ENCODE results near the gene ZNF595.
"Not testable (repeated sequence)": the region's sequence is repeated elsewhere in the genome, so short reads cannot be mapped to it uniquely, and the experiment has no call there.

ZNF595 gene

DNA sequence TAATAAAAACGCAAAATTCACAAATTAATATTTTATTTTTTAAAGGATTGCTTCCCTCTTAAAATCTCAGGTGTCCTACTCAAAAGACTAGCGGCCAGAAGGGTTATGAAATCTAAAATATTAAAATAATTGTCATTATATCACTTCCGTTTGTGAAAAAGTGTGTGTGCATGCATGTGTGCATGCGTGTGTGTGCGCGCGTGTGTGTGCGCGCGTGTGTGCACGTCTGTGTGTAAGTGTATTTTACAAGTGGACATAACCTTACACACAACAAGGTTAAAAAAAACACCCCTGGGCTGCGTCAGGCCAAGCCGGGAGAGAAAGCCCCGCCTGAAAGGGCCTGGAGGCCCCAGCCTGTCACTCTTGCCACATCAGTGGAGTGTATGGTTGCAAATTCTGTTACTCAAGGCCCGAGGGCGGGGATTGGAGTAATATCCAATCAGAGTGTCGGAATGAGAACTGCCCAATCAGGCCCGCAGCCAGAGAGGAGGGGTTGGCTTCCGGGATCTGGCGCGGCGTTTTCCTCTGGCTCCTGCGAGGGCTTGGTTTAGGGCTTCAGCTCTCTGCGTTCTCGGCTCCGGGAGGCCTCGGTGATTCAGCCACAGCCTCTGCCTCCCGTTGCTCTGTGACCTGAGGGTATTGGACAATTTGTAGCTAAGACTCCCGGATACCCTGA lies at the start of gene ZNF595:
Gene ZNF595 (plus strand): TSS at position 518 of the 676 bp plus-strand sequence. CDS start 168 bp downstream, outside the sequence.
- not testable (repeated sequence) for H3K9me3 ChIP-seq; H3K27me3 ChIP-seq; H3K4me1 ChIP-seq (ENCODE audit: control insufficient read depth in 1 of 2, insufficient read depth in 1 of 2, low read depth in 1 of 2, low read length in 1 of 2); H3K36me3 ChIP-seq; H3K27ac ChIP-seq
- peak within 1 kb of the TSS in 1 of 2 experiments; percentile 40 for H3K4me3 ChIP-seq (ENCODE audit: low read depth in 1 of 2, low read length in 1 of 2)

DNA sequence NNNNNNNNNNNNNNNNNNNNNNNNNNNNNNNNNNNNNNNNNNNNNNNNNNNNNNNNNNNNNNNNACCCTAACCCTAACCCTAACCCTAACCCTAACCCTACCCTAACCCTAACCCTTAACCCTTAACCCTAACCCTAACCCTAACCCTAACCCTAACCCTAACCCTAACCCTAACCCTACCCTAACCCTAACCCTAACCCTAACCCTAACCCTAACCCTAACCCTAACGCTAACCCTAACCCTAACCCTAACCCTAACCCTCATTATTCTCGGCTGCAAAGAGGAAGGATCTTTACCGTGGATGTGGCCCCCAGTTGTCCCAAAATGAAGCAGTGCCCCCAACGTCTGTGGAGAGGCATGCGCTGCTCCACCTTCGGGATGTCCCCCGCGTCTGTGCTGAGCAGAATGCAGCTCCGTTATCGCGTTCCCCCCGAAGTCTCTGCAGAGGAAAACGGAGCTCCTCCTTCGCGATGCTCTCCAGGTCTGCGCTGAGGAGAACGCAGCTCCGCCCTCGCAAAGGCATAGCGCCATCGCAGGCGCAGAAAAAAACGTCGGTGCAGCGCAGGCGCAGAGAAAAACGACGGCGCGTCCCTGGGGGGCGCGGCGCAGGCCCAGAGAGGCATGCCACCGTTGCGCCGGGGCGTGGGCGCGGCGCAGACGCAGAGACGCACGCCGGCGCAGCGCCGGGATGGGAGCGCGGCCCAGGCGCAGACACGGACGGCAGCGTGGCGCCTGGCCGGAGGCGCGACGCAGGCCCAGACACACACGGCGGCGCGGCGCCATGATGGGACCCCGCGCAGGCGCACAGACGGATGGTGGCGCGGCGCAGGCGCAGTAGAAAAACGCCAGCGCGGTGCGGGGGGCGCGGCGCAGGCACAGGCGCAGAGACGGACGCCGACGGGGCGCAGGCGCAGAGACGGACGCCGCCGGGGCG lies 42.9 kb upstream of the ZNF595 start:
- H3K4me1 ChIP-seq (ENCODE audit: control insufficient read depth in 1 of 2, insufficient read depth in 1 of 2, low read depth in 1 of 2, low read length in 1 of 2); H3K27me3 ChIP-seq; H3K9me3 ChIP-seq; H3K27ac ChIP-seq; H3K4me3 ChIP-seq (ENCODE audit: low read depth in 1 of 2, low read length in 1 of 2); H3K36me3 ChIP-seq: not testable (repeated sequence)

DNA sequence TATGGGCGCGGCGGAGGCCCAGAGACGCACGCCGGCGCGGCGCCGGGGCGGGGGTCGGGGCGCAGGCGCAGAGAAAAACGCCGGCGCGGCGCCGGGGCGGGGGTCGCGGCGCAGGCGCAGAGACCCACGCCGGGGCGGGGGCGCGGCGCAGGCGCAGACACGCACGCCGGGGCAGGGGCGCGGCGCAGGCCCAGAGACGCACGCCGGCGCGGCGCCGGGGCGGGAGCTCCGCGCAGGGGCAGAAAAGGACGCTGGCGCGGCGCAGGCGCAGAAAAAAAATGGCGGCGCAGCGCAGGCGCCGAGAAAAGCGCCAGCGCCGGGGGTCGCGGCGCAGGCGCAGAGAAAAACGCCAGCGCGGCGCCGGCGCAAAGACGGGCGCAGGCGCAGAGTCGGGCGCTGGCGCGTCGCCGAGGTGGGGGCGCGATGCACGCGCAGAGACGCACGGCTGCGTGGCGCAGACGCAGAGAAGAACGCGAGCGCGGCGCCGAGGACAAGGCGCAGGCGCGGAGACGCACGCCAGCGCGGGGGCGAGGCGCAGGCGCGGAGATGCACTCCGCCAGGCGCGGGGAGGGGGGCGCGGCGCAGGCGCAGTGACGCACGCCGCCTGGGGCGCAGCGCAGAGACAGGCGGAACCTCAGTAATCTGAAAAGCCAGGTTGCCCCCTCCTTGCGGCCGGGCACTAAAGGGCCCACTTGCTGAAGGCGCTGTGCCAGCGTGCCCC lies 41.9 kb upstream of the ZNF595 start:
- not testable (repeated sequence) for H3K4me3 ChIP-seq (ENCODE audit: low read depth in 1 of 2, low read length in 1 of 2); H3K4me1 ChIP-seq (ENCODE audit: control insufficient read depth in 1 of 2, insufficient read depth in 1 of 2, low read depth in 1 of 2, low read length in 1 of 2); H3K36me3 ChIP-seq; H3K9me3 ChIP-seq; H3K27ac ChIP-seq; H3K27me3 ChIP-seq

DNA sequence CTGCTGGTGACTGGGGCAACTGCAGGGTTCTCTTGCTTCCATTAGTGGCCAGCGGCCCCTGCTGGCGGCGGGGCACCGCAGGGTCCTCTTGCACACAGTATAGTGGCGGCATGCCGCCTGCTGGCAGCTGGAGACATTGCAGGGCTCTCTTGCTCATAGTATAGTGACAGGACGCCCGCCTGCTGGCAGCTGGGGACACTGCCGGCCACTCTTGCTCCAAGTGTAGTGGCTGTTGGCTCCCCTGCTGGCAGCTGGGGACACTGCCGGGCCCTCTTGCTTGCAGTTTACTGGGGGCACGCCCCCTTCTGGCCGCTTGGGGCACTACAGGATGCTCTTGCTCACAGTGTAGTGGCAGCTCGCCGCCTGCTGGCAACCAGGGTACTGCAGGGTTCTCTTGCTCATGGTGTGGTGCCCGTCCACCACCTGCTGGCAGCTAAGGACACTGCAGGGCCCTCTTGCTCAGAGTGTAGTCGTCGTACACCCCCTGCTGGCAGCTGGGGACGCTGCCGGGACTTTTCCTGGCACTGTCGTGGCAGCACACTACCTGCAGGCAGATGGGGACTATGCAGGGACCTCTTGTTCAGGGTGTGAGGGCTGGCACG lies 41.2 kb upstream of the ZNF595 start:
- H3K36me3 ChIP-seq; H3K27ac ChIP-seq; H3K27me3 ChIP-seq; H3K4me1 ChIP-seq (ENCODE audit: control insufficient read depth in 1 of 2, insufficient read depth in 1 of 2, low read depth in 1 of 2, low read length in 1 of 2); H3K4me3 ChIP-seq (ENCODE audit: low read depth in 1 of 2, low read length in 1 of 2); H3K9me3 ChIP-seq: not testable (repeated sequence)

DNA sequence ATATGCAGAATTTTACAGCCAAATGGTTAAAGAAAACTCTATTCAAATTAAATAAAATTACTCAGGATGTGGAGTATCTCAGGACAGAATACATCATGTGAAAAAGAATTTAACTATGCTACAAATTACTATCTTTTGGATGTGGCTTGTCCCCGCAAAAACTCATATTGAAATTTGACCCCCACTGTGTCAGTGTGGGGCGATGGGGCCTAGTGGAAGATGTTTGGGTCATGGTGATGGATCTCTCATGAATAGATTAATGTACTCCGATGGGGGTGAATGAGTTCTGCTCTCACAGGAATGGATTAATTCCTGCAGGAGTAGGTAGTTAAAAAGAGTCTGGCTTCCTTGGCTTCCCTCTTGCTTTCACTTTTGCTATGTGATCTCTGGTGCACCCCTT lies 35.0 kb upstream of the ZNF595 start:
- not testable (repeated sequence) for H3K27ac ChIP-seq; H3K36me3 ChIP-seq; H3K9me3 ChIP-seq; H3K27me3 ChIP-seq; H3K4me1 ChIP-seq (ENCODE audit: control insufficient read depth in 1 of 2, insufficient read depth in 1 of 2, low read depth in 1 of 2, low read length in 1 of 2); H3K4me3 ChIP-seq (ENCODE audit: low read depth in 1 of 2, low read length in 1 of 2)

DNA sequence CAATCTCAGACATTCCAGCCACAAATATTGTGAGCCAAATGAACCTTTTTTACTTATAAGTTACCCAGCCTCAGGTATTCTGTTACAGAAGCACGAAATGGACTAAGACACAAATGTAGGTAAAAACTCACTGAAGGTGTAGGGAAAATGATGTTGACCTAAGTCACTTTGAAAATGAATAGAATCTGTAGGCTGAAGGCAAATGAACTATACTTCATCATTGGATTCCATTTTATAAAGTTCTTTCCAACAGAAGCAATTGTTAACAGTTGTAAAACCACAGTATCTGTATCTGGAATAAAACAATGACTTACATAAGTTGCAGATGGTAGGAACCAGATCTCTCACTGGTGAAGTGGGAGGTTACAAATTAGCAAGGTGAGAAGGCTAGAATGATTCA lies 34.5 kb upstream of the ZNF595 start:
- H3K27ac ChIP-seq; H3K4me3 ChIP-seq (ENCODE audit: low read depth in 1 of 2, low read length in 1 of 2); H3K9me3 ChIP-seq; H3K4me1 ChIP-seq (ENCODE audit: control insufficient read depth in 1 of 2, insufficient read depth in 1 of 2, low read depth in 1 of 2, low read length in 1 of 2); H3K27me3 ChIP-seq; H3K36me3 ChIP-seq: not testable (repeated sequence)

DNA sequence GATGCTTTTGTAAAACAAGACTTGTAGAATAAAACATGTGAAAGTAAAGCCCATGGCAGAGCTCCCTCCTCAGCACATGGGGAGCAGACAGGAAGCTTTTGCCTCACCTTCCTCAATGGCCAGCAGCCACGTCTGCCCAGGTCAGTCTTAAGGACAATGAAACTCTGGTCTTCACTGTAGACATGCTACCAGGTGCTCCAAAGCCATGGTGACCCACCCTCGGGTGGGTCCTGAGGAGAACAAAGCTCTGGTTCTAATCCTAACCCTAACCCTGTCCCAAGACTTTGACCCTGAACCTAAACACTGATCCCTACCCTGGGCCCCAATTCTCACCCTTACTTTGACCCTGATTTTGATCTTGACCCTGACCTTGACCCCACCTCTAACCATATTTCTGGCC lies 30.2 kb upstream of the ZNF595 start:
- not testable (repeated sequence) for H3K27ac ChIP-seq; H3K4me1 ChIP-seq (ENCODE audit: control insufficient read depth in 1 of 2, insufficient read depth in 1 of 2, low read depth in 1 of 2, low read length in 1 of 2); H3K27me3 ChIP-seq; H3K36me3 ChIP-seq; H3K4me3 ChIP-seq (ENCODE audit: low read depth in 1 of 2, low read length in 1 of 2); H3K9me3 ChIP-seq

DNA sequence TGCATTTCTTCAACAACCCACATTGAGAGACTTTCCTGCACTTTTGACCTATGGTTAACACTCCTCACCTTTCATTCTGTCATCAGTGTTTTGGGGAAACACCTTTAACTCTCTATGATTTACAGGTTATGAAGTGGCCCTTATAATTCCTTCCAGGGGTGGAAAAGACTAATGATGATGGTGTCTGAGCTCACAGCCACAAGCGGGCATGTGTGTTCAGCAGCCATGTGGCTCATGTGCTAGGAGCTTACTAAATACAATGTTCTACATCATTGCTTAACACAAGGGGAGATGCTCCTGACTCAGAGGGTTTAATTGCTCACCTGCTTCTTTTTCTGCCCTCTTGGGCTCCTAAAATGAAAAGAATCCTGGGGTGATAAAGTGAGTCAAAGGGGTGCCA lies 28.8 kb upstream of the ZNF595 start:
- H3K4me1 ChIP-seq (ENCODE audit: control insufficient read depth in 1 of 2, insufficient read depth in 1 of 2, low read depth in 1 of 2, low read length in 1 of 2); H3K27ac ChIP-seq; H3K27me3 ChIP-seq; H3K36me3 ChIP-seq; H3K9me3 ChIP-seq; H3K4me3 ChIP-seq (ENCODE audit: low read depth in 1 of 2, low read length in 1 of 2): not testable (repeated sequence)

DNA sequence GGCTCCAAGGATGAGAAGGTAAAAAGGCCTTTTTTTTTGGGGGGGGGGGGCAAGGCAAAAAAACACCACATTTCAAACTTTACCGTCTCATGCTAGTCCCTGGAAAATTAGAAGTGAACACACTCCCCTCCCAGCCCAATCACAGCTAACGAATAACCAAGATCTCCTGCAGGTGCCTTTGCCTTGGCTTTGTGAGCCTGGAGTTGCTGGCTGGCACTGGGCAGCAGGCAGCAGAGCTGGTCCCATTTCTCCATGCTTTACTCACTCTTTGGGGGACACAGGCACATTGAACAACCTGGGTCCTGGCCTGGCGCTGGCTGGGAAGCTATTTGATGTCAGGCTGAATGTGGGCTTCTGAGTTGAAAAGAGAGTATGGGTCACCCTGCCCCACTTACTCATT lies 25.6 kb upstream of the ZNF595 start:
- not testable (repeated sequence) for H3K27ac ChIP-seq; H3K27me3 ChIP-seq; H3K4me3 ChIP-seq (ENCODE audit: low read depth in 1 of 2, low read length in 1 of 2); H3K36me3 ChIP-seq; H3K4me1 ChIP-seq (ENCODE audit: control insufficient read depth in 1 of 2, insufficient read depth in 1 of 2, low read depth in 1 of 2, low read length in 1 of 2); H3K9me3 ChIP-seq

DNA sequence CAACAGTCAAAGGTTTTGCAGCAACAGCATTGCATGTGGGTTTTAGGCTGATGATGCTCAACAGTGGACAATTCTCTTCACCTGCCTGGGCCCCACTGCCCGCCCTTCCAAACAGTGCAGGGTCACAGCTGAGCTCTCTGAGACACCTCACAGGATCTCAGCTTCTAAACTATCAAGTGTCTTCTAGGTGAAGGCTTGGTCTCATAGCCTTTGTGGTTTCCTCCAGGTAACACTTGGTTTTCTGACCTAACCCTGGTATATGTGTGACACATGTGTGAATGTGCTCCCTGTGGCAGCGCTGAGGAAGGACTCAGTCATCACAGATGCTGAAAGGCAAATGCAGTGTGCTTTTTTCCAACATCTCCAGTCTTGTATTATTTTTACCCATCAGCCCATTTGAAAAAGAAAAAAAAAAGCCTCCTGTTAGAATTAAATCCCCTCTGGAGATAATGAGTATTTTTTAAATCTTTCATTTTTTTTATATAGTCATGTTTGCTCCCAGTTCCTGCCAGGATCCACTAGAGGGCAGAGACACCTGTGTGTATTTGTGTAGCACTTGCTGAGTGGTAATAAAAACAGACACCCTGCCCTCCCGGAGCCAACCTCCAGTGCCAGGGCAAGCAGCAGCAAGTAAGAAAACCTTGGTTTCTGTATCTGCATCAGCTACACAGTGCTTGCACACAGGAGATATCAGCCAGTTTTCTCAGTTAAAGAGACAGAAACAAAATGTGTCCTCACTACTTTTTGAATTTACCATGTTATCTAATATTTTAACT lies 24.2 kb upstream of the ZNF595 start:
- not testable (repeated sequence) for H3K27me3 ChIP-seq; H3K36me3 ChIP-seq; H3K4me3 ChIP-seq (ENCODE audit: low read depth in 1 of 2, low read length in 1 of 2); H3K4me1 ChIP-seq (ENCODE audit: control insufficient read depth in 1 of 2, insufficient read depth in 1 of 2, low read depth in 1 of 2, low read length in 1 of 2); H3K27ac ChIP-seq; H3K9me3 ChIP-seq

DNA sequence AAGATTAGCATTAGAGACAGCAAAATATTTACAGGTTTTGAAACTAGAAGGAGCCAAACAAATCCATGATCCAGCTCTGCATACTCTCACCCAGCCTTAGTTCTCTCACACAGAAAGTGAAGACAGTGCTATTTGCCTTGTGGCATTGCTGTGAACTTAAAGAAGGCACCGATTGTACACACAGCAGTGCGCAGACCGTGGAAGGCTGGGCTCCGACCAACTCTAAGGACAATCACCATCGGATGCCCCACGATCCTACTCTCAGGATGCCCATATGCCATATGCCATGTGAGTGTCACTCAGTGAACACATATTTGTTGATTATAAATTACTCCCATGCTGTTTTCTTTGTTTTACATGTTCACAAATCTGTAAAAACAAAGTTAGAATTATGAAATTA lies 19.8 kb upstream of the ZNF595 start:
- not testable (repeated sequence) for H3K27me3 ChIP-seq; H3K9me3 ChIP-seq; H3K4me3 ChIP-seq (ENCODE audit: low read depth in 1 of 2, low read length in 1 of 2); H3K36me3 ChIP-seq; H3K4me1 ChIP-seq (ENCODE audit: control insufficient read depth in 1 of 2, insufficient read depth in 1 of 2, low read depth in 1 of 2, low read length in 1 of 2); H3K27ac ChIP-seq

DNA sequence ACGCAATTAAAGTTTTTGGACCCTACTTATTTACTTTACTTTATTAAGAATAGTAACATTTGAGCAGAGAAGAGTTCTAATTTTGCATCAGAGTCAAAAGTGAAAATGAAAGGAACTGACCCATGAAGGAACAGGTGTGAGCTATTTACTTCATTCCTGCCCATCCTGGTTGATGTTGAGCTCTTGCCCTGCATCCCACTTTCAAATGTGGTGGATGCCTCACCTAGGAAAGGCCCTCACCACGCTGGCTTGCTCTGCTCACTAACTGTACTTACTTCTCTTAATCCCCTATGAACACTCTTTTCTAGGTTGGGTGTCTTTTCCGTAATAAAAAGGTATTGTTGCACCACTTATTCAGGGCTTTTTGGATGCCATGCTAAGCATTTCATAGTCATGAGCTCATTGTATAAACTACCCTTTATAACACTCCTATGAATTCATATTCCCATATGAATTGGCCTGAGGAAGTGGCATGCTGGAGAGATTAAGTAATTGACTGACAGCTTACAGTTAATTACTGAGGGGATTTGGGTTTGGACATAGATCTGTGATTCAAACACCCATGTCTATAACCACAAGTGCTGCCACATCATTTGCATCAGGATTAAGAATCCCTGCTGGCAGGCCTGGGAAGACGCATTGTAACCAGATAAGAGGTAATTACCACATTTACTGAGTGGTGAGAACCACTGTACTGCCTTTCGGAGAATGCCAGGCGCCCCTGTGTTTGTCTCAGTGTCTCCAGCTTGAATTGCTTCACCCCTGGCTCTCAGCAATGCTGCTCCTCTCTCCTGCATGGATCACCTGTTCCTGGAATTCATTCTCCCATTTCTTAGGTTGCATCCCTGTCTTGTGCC lies 16.3 kb upstream of the ZNF595 start:
- not testable (repeated sequence) for H3K27me3 ChIP-seq; H3K27ac ChIP-seq; H3K4me3 ChIP-seq (ENCODE audit: low read depth in 1 of 2, low read length in 1 of 2); H3K4me1 ChIP-seq (ENCODE audit: control insufficient read depth in 1 of 2, insufficient read depth in 1 of 2, low read depth in 1 of 2, low read length in 1 of 2); H3K9me3 ChIP-seq; H3K36me3 ChIP-seq

Measured in neutrophil (primary cell).